Upper lobe of left lung (tissue), 6 donors: ENCODE results near the gene LRRC39. TPM values are rescaled to one million over a fixed set of nuclear protein-coding genes. Genes with fewer than 3 reads are reported as not detected.

Experiments used
- ATAC-seq, 2 donors: fragments of 200-7000 bp; cut with Tn5 transposase; one replicate each; pipeline ENCODE4 v1.9.1; 2022; ENCODE audit warnings: mild to moderate bottlenecking in 2 of 2, moderate library complexity in 2 of 2; ENCODE audit not compliant: low FRiP score in 2 of 2
- DNase-seq, 2 donors: peaks; one replicate each; pipeline ENCODE4 v3.0.0-alpha.2; 2019 to 2020
- H3K27ac ChIP-seq, 4 donors: fragments of 200-600 bp; sonication (generic); one replicate each; pipeline ENCODE4 v1.5.1; 2016 to 2019
- H3K27me3 ChIP-seq, 4 donors: fragments of 200-600 bp; sonication (generic); one replicate each; pipeline ENCODE4 v1.5.1; 2017 to 2019
- H3K36me3 ChIP-seq, 4 donors: fragments of 200-600 bp; sonication (generic); one replicate each; pipeline ENCODE4 v1.5.1; 2016 to 2019
- H3K4me1 ChIP-seq, 4 donors: fragments of 200-600 bp; sonication (generic); one replicate each; pipeline ENCODE4 v1.5.1; 2018 to 2019
- H3K4me3 ChIP-seq, 4 donors: fragments of 200-600 bp; sonication (generic); one replicate each; pipeline ENCODE4 v1.5.1; 2017 to 2019; ENCODE audit warnings: mild to moderate bottlenecking in 2 of 4, moderate library complexity in 1 of 4
- H3K9me3 ChIP-seq, 4 donors: fragments of 200-600 bp; sonication (generic); one replicate each; pipeline ENCODE4 v1.5.1; 2018 to 2019
- CTCF ChIP-seq, 6 experiments: fragments of 450-650 bp in 4 of 6; fragments of 200-600 bp in 2 of 6; sonication (generic) in 2 of 6; IDR thresholded peaks; one replicate each; pipeline ENCODE4 v1.5.1; 2016 to 2019; ENCODE audit warnings: antibody characterized with exemption in 6 of 6
- EP300 ChIP-seq, 4 donors: sonication (generic); formaldehyde crosslinking; IDR thresholded peaks; one replicate each; pipeline ENCODE4 v1.5.1; 2017; ENCODE audit warnings: antibody characterized with exemption in 4 of 4, control low read depth in 2 of 4
- POLR2A ChIP-seq, 4 donors: fragments of 450-650 bp; IDR thresholded peaks; one replicate each; pipeline ENCODE4 v1.5.1; 2016 to 2017; ENCODE audit warnings: antibody characterized with exemption in 4 of 4, mild to moderate bottlenecking in 2 of 4
- POLR2AphosphoS5 ChIP-seq, 2 donors: sonication (generic); formaldehyde crosslinking; IDR thresholded peaks; one replicate each; pipeline ENCODE4 v1.5.1; 2017; ENCODE audit warnings: antibody characterized with exemption in 2 of 2
- WGBS, 2 donors: methylation state at CpG; one replicate each; pipeline ENCODE4 v1.1.5; 2017 to 2018; 5-methylcytosine and 5-hydroxymethylcytosine counted together
- total RNA-seq, 6 donors: library from RNA; depleted of rRNA in 4 of 6; stranded (reverse); fragments of >200 nt in 4 of 6; gene quantifications; one replicate each; pipeline versions ENCODE4 v1.1.0 to v1.2.1, GENCODE V29; 2016 to 2021
- donor health status: DM: no; HTN: no; CAD: no; lungs with moderate emphysema.
- donor health status: DM: no; HTN: yes; CAD: no; lungs with severe emphysema.

The LRRC39 gene
- total RNA-seq, 6 donors from 2014 or later = 0.86 to 7.2 (median 2.8) TPM; not detected in 1

GRCh38 chr1:100177295-100178041 is 588 bp downstream of the LRRC39 start:
- no peak overlapping the region for H3K27ac ChIP-seq
- no peak for ATAC-seq
- WGBS, 2 donors = 86 to 88% methylated on average over 4 of the region's 4 CpGs
- no peaks in the 10 kb centered on the region for H3K27me3 ChIP-seq
- H3K4me3 ChIP-seq = no peak overlapping the region
- DNase-seq = no peak
- no peaks in the 10 kb centered on the region for H3K9me3 ChIP-seq
- no peaks in the 10 kb centered on the region for H3K36me3 ChIP-seq
- no peak for TF ChIP-seq POLR2A (IDR thresholded peaks at IDR 0.05)
- no peak for TF ChIP-seq POLR2AphosphoS5 (IDR thresholded peaks at IDR 0.05)
- TF ChIP-seq CTCF (IDR thresholded peaks at IDR 0.05) = no peak
- TF ChIP-seq EP300 (IDR thresholded peaks at IDR 0.05) = no peak
- H3K4me1 ChIP-seq = no peaks in the 10 kb centered on the region

GRCh38 chr1:100168051-100168450 is 10.0 kb downstream of the LRRC39 start:
- no peak overlapping the region for H3K27ac ChIP-seq
- no peak overlapping the region for H3K4me3 ChIP-seq
- no peak for DNase-seq
- no peaks in the 10 kb centered on the region for H3K36me3 ChIP-seq
- no peaks in the 10 kb centered on the region for H3K27me3 ChIP-seq
- WGBS, 2 donors = 96 to 98% methylated on average over 2 of the region's 2 CpGs
- no peak for ATAC-seq
- no peaks in the 10 kb centered on the region for H3K9me3 ChIP-seq
- TF ChIP-seq POLR2AphosphoS5 (IDR thresholded peaks at IDR 0.05) (no peak), CTCF (IDR thresholded peaks at IDR 0.05) (no peak), EP300 (IDR thresholded peaks at IDR 0.05) (no peak), POLR2A (IDR thresholded peaks at IDR 0.05) (no peak)
- H3K4me1 ChIP-seq = no peaks in the 10 kb centered on the region

- no peak for DNase-seq
- H3K4me3 ChIP-seq = no peak overlapping the region
- H3K4me1 ChIP-seq = no peaks in the 10 kb centered on the region
- TF ChIP-seq POLR2AphosphoS5 (IDR thresholded peaks at IDR 0.05) (no peak), POLR2A (IDR thresholded peaks at IDR 0.05) (no peak), EP300 (IDR thresholded peaks at IDR 0.05) (no peak), CTCF (IDR thresholded peaks at IDR 0.05) (no peak)
- H3K9me3 ChIP-seq = no peaks in the 10 kb centered on the region
- H3K27ac ChIP-seq = no peak overlapping the region
- H3K27me3 ChIP-seq = no peaks in the 10 kb centered on the region
- no peak for ATAC-seq
- WGBS, 2 donors = 91 to 93% methylated on average over 5 of the region's 5 CpGs
- H3K36me3 ChIP-seq = no peaks in the 10 kb centered on the region
Measured at GRCh38 chr1:100164702-100165101, 13.4 kb downstream of the LRRC39 start.

- WGBS, 2 donors = 74 to 77% methylated on average over 2 of the region's 2 CpGs
- TF ChIP-seq POLR2AphosphoS5 (IDR thresholded peaks at IDR 0.05) (no peak), POLR2A (IDR thresholded peaks at IDR 0.05) (no peak), EP300 (IDR thresholded peaks at IDR 0.05) (no peak)
- no peak overlapping the region for H3K27ac ChIP-seq
- ATAC-seq = peak in 1 of 2 donors; percentile 41
- H3K9me3 ChIP-seq = no peaks in the 10 kb centered on the region
- no peaks in the 10 kb centered on the region for H3K4me1 ChIP-seq
- H3K27me3 ChIP-seq = no peaks in the 10 kb centered on the region
- no peaks in the 10 kb centered on the region for H3K36me3 ChIP-seq
- no peak for DNase-seq
- H3K4me3 ChIP-seq = no peak overlapping the region
Measured at GRCh38 chr1:100164216-100164615, 13.8 kb downstream of the LRRC39 start.

GRCh38 chr1:100162881-100163280 is 15.2 kb downstream of the LRRC39 start:
- DNase-seq = no peak
- Histone ChIP-seq H3K27me3 (no peaks in the 10 kb centered on the region), H3K36me3 (no peaks in the 10 kb centered on the region), H3K4me1 (no peaks in the 10 kb centered on the region), H3K9me3 (no peaks in the 10 kb centered on the region), H3K27ac (no peak overlapping the region), H3K4me3 (no peak overlapping the region)
- TF ChIP-seq EP300 (IDR thresholded peaks at IDR 0.05) (no peak), POLR2A (IDR thresholded peaks at IDR 0.05) (no peak), POLR2AphosphoS5 (IDR thresholded peaks at IDR 0.05) (no peak)
- no peak for ATAC-seq

GRCh38 chr1:100152271-100152670 is 25.8 kb downstream of the LRRC39 start:
- Histone ChIP-seq H3K4me1 (no peaks in the 10 kb centered on the region), H3K27ac (no peak overlapping the region), H3K36me3 (peaks cover 0 to 33% (median 14%) of the 10 kb centered on the region in 4 donors), H3K4me3 (no peak overlapping the region), H3K9me3 (no peaks in the 10 kb centered on the region), H3K27me3 (no peaks in the 10 kb centered on the region)
- WGBS, 2 donors = 70 to 72% methylated on average over 4 of the region's 4 CpGs
- ATAC-seq (no peak), DNase-seq (no peak)
- TF ChIP-seq CTCF (IDR thresholded peaks at IDR 0.05) (no peak), POLR2AphosphoS5 (IDR thresholded peaks at IDR 0.05) (no peak), EP300 (IDR thresholded peaks at IDR 0.05) (no peak), POLR2A (IDR thresholded peaks at IDR 0.05) (no peak)
